K562 (cell line): ENCODE results near the gene DNAH10. TPM values are rescaled to one million over a fixed set of nuclear protein-coding genes. Genes with fewer than 3 reads are reported as not detected.

ENCODE experiments used
- ATAC-seq: fragments of 200-7000 bp; cut with Tn5 transposase; 3 replicates; pipeline ENCODE4 v1.9.1; 2020; ENCODE audit warnings: moderate library complexity
- BruUV-seq: library from RNA; stranded (reverse); fragments of 400-500 nt; replicated peaks from 2 replicates; lab custom pipeline; 2021; lab: Mats Ljungman, UMichigan
- CTCF ChIA-PET: fragments of 300-600 bp; formaldehyde crosslinking; extraction: SDS; loops from one replicate; lab custom pipeline; 2021; ENCODE audit warnings: low intra/inter-chr PET ratio; lab: Yijun Ruan, JAX
- POLR2A ChIA-PET: fragments of 300-600, 350-650 bp; sonication (Branson Sonifier 250); formaldehyde crosslinking; extraction: SDS; loops from one replicate; lab custom pipeline; 2021; ENCODE audit warnings: antibody characterized with exemption, inconsistent platforms; lab: Yijun Ruan, JAX
- DNase-seq, 4 experiments: peaks; one replicate each; pipeline versions ENCODE4 v3.0.0 to v3.0.0-alpha.2; 2011 to 2018; ENCODE audit warnings: low spot score in 3 of 4, mixed read lengths in 3 of 4; ENCODE audit errors: extremely low read depth in 1 of 4
- FAIRE-seq: peaks from 2 replicates; lab custom pipeline; 2011; peaks lifted over from hg19 to GRCh38; lab: Jason Lieb, UNC
- H2AFZ ChIP-seq: 2 replicates; pipeline ENCODE4 v1.6.0; 2011; ENCODE audit warnings: low read depth, low read length, control low read depth, inconsistent platforms
- H3K27ac ChIP-seq: fragments of 200-600 bp; 3 replicates; pipeline ENCODE4 v1.8.0; 2011; ENCODE audit warnings: low read depth, mild to moderate bottlenecking, control low read depth, inconsistent platforms, low read length, moderate library complexity, mixed read lengths; ENCODE audit errors: extremely low read depth
- H3K27me3 ChIP-seq, 2 experiments: fragments of 300-600 bp in 1 of 2; 2 replicates in 1 of 2; 3 replicates in 1 of 2; pipeline versions ENCODE4 v1.6.0 to v1.8.0; 2011; ENCODE audit warnings: inconsistent platforms in 2 of 2, low read length in 2 of 2, mild to moderate bottlenecking in 1 of 2, mixed read lengths in 1 of 2, moderate library complexity in 1 of 2; ENCODE audit not compliant: control insufficient read depth in 2 of 2, insufficient read depth in 2 of 2
- H3K36me3 ChIP-seq: fragments of 300-600 bp; 3 replicates; pipeline ENCODE4 v1.8.0; 2011; ENCODE audit warnings: mild to moderate bottlenecking, low read length, inconsistent platforms; ENCODE audit not compliant: control insufficient read depth, insufficient read depth
- H3K4me1 ChIP-seq, 2 experiments: fragments of 200-600 bp in 1 of 2; replicated peaks in 1 of 2; 2 replicates in 1 of 2; 3 replicates in 1 of 2; pipeline versions ENCODE4 v1.5.1 to v1.8.0; 2011; ENCODE audit warnings: inconsistent platforms in 2 of 2, low read length in 2 of 2, mild to moderate bottlenecking in 1 of 2, mixed read lengths in 1 of 2, moderate library complexity in 1 of 2; ENCODE audit not compliant: control insufficient read depth in 2 of 2, insufficient read depth in 2 of 2
- H3K4me2 ChIP-seq: 2 replicates; pipeline ENCODE4 v1.6.1; 2011; ENCODE audit warnings: low read length, control low read depth, inconsistent platforms, mixed read lengths; ENCODE audit not compliant: insufficient read depth
- H3K4me3 ChIP-seq: fragments of 200-600 bp; sonication (generic), shearing (Covaris generic); 2 replicates; pipeline ENCODE4 v1.5.1; 2016; ENCODE audit warnings: control low read depth, inconsistent platforms
- H3K79me2 ChIP-seq: fragments of 200-600 bp; 3 replicates; pipeline ENCODE4 v1.8.0; 2011; ENCODE audit warnings: low read length, inconsistent platforms; ENCODE audit not compliant: control insufficient read depth, insufficient read depth
- H3K9ac ChIP-seq, 2 experiments: 2 replicates each; pipeline versions ENCODE4 v1.6.0 to v1.6.1; 2011; ENCODE audit warnings: low read depth in 2 of 2, low read length in 2 of 2, control low read depth in 1 of 2, inconsistent platforms in 1 of 2, mild to moderate bottlenecking in 1 of 2, mixed read lengths in 1 of 2; ENCODE audit not compliant: insufficient read depth in 1 of 2
- H3K9me1 ChIP-seq: one replicate; pipeline ENCODE4 v1.6.0; 2011; ENCODE audit warnings: inconsistent platforms, mild to moderate bottlenecking, low read length, moderate library complexity; ENCODE audit not compliant: control insufficient read depth, insufficient read depth
- H3K9me3 ChIP-seq: replicated peaks from 2 replicates; pipeline ENCODE4 v1.5.1; 2011; ENCODE audit warnings: low read depth, low read length, inconsistent platforms; ENCODE audit not compliant: control insufficient read depth, insufficient read depth
- H4K20me1 ChIP-seq: replicated peaks from 2 replicates; pipeline ENCODE4 v1.6.1; 2011; ENCODE audit warnings: low read length, inconsistent platforms, mixed read lengths; ENCODE audit not compliant: control insufficient read depth, insufficient read depth
- CCAR2 ChIP-seq: fragments of 200-400 bp; formaldehyde crosslinking; IDR thresholded peaks from 2 replicates; pipeline ENCODE4 v1.6.1; 2017; ENCODE audit warnings: mild to moderate bottlenecking, low read depth, low read length
- MEF2A ChIP-seq: IDR thresholded peaks from 2 replicates; pipeline ENCODE4 v1.6.1; 2011; ENCODE audit warnings: low read depth, mild to moderate bottlenecking, low read length, moderate library complexity; ENCODE audit not compliant: control insufficient read depth
- ZNF146 ChIP-seq: IDR thresholded peaks from one replicate; pipeline ENCODE4 v1.6.1; 2018; ENCODE audit warnings: missing compliant biosample characterization; ENCODE audit not compliant: unreplicated experiment
- ZNF263 ChIP-seq: sonication (generic); formaldehyde crosslinking; IDR thresholded peaks from 2 replicates; pipeline ENCODE4 v1.8.0; 2022; ENCODE audit warnings: mild to moderate bottlenecking, missing genetic modification reagents, borderline replicate concordance
- WGBS: fragments of 100-300 bp; shearing (Covaris generic); methylation state at CpG from one replicate; pipeline ENCODE4 v1.1.6; 2016; ENCODE audit warnings: low coverage, mixed read lengths; ENCODE audit not compliant: insufficient coverage; ENCODE audit errors: missing lambda C conversion rate; 5-methylcytosine and 5-hydroxymethylcytosine counted together
- in situ Hi-C: fragments of 300-500 bp; cut with MboI; formaldehyde crosslinking; loops from 4 replicates; pipeline ENCODE4 v1.15.0; 2018; ENCODE audit warnings: inconsistent platforms, mixed read lengths
- intact Hi-C: fragments of 100-400 bp; cut with micrococcal nuclease; formaldehyde crosslinking; loops from 2 replicates; pipeline ENCODE4 v1.14.2; 2022
- polyA plus RNA-seq, 8 experiments: library from polyadenylated mRNA; depleted of rRNA in 4 of 8; stranded (reverse) in 5 of 8; unstranded in 3 of 8; fragments of >200 nt; fragmentation: Nextera tagmentation in 2 of 8; fragmentation: Illumina TruSeq in 1 of 8; extraction: Ambion mirVana in 2 of 8; extraction: Trizol in 1 of 8; gene quantifications; 2 replicates each; pipeline versions ENCODE4 v1.2.1 to v1.2.3, GENCODE V29; 2011 to 2014; ENCODE audit warnings: inconsistent platforms in 1 of 8, missing spikeins in 1 of 8
- total RNA-seq, 7 experiments: library from RNA; depleted of rRNA in 6 of 7; stranded (reverse); fragments of >200 nt in 6 of 7; fragmentation: Illumina TruSeq in 2 of 7; extraction: Trizol in 2 of 7; gene quantifications; 2 replicates each; pipeline versions ENCODE4 v1.2.1 to v1.2.3, GENCODE V29; 2011 to 2021; ENCODE audit warnings: low replicate concordance in 1 of 7

DNAH10 gene
- total and polyA plus RNA-seq, 9 of the 15 experiments (the other 6 are each of a cell fraction or from before 2014, with no cell fraction given): 0.01 to 0.06 (median 0.04) TPM; not detected in 1

DNA sequence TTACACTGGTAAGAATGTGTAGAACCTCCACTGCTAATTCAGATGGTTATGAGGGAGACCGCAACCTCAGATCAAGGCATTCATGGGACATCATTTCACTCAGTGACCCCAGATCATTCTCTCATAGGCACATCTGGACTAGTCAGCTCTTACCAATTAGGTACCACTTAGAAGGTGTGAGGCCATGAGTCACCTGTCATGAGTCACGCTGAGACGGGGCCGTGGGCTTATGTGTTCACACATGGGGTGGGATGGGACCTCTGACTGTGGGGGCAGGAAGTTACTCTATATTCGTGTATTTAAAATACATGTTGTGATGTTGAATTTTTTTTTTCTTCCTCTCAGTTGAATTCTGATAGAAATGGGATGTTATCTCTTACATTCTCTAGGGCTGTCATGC lies 154.6 kb downstream of the DNAH10 start (continued):
- TF ChIP-seq CCAR2 (no peak), MEF2A (no peak)

DNA sequence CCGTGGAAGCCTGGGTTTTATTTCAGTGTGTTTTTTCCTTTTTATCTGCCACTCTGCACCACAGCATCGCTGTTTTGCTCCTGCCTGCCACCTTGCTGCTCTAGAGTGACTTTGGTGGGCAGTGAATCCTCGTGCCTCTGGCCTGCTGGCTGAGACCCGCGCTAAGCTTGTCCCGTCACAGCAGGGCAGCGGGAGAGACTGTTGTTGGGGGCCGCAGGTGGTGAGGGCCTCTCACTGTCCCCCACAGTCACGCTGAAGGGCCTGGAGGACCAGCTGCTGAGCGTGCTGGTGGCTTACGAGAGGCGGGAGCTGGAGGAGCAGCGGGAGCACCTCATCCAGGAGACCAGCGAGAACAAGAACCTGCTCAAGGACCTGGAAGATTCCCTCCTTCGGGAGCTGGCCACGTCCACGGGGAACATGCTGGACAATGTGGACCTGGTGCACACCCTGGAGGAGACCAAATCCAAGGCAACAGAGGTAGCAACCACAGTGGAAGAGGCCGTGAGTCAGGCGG lies 155.3 kb downstream of the DNAH10 start:
- H3K27ac ChIP-seq: no peak overlapping the region
- POLR2A ChIA-PET: no interaction called here
- H2AFZ ChIP-seq: no peak overlapping the region
- DNase-seq (no peak), FAIRE-seq (no peak), ATAC-seq (no peak)
- no peaks in the 10 kb centered on the region for H3K79me2 ChIP-seq
- TF ChIP-seq ZNF146 (no peak), ZNF263 (CRISPR knock-in tag) (peak; percentile 83; the same call in 1 of the 2 replicates)
- H3K4me3 ChIP-seq: no peak overlapping the region
- no peaks in the 10 kb centered on the region for H3K9me3 ChIP-seq
- BruUV-seq: no TSS peak
- intact Hi-C loops (no loop called here), in situ Hi-C loops (no loop called here)
- H3K9me1 ChIP-seq: no peaks in the 10 kb centered on the region
- peaks cover 5 to 9% of the 10 kb centered on the region in 2 experiments; a peak in 4 of 5 replicates for H3K4me1 ChIP-seq
- H3K9ac ChIP-seq: no peak overlapping the region
- H3K4me2 ChIP-seq: no peak overlapping the region
- CTCF ChIA-PET: no interaction called here
- H3K36me3 ChIP-seq: no peaks in the 10 kb centered on the region
- H4K20me1 ChIP-seq: peaks cover 7% of the 10 kb centered on the region; the same call in 1 of the 2 replicates
- WGBS: 9% methylated on average over 16 of the region's 19 CpGs
- H3K27me3 ChIP-seq: peaks cover 46 to 68% of the 10 kb centered on the region in 2 experiments
